Suprapubic skin (tissue), 4 donors: Measurements from ENCODE around the gene MRPL11. TPM values are rescaled to one million over a fixed set of nuclear protein-coding genes. Genes with fewer than 3 reads are reported as not detected.

Source experiments
- DNase-seq, 2 donors: peaks; one replicate each; pipeline ENCODE4 v3.0.0-alpha.2; 2019; ENCODE audit warnings: low spot score in 2 of 2
- H3K27ac ChIP-seq: fragments of 200-600 bp; sonication (generic); one replicate; pipeline ENCODE4 v1.5.1; 2019
- H3K27me3 ChIP-seq: fragments of 200-600 bp; sonication (generic); one replicate; pipeline ENCODE4 v1.5.1; 2019
- H3K36me3 ChIP-seq: fragments of 200-600 bp; sonication (generic); one replicate; pipeline ENCODE4 v1.5.1; 2019
- H3K4me1 ChIP-seq: fragments of 200-600 bp; sonication (generic); one replicate; pipeline ENCODE4 v1.5.1; 2019
- H3K4me3 ChIP-seq: fragments of 200-600 bp; sonication (generic); one replicate; pipeline ENCODE4 v1.5.1; 2019; ENCODE audit warnings: mild to moderate bottlenecking
- H3K9me3 ChIP-seq: fragments of 200-600 bp; sonication (generic); one replicate; pipeline ENCODE4 v1.5.1; 2019
- CTCF ChIP-seq, 2 donors: fragments of 200-600 bp in 1 of 2; fragments of 450-650 bp in 1 of 2; sonication (generic) in 1 of 2; IDR thresholded peaks; one replicate each; pipeline ENCODE4 v1.5.1; 2016 to 2019; ENCODE audit warnings: antibody characterized with exemption in 2 of 2, mild to moderate bottlenecking in 1 of 2, moderate library complexity in 1 of 2
- EP300 ChIP-seq: sonication (generic); formaldehyde crosslinking; IDR thresholded peaks from one replicate; pipeline ENCODE4 v1.6.1; 2017; ENCODE audit warnings: antibody characterized with exemption
- POLR2A ChIP-seq, 2 donors: fragments of 450-650 bp; IDR thresholded peaks; one replicate each; pipeline ENCODE4 v1.6.1; 2017; ENCODE audit warnings: antibody characterized with exemption in 2 of 2, mild to moderate bottlenecking in 2 of 2, moderate library complexity in 2 of 2
- POLR2AphosphoS5 ChIP-seq, 3 donors: sonication (generic); formaldehyde crosslinking; IDR thresholded peaks; one replicate each; pipeline ENCODE4 v1.6.1; 2017; ENCODE audit warnings: antibody characterized with exemption in 3 of 3
- WGBS: methylation state at CpG from one replicate; pipeline ENCODE4 v1.1.5; 2018; 5-methylcytosine and 5-hydroxymethylcytosine counted together
- total RNA-seq, 4 donors: library from RNA; depleted of rRNA; stranded (reverse); fragments of >200 nt; gene quantifications; one replicate each; pipeline ENCODE4 v1.1.0, GENCODE V29; 2016

Gene MRPL11
- total RNA-seq, 4 donors from 2014 or later = 22.0 to 42.0 (median 28.0) TPM

DNA sequence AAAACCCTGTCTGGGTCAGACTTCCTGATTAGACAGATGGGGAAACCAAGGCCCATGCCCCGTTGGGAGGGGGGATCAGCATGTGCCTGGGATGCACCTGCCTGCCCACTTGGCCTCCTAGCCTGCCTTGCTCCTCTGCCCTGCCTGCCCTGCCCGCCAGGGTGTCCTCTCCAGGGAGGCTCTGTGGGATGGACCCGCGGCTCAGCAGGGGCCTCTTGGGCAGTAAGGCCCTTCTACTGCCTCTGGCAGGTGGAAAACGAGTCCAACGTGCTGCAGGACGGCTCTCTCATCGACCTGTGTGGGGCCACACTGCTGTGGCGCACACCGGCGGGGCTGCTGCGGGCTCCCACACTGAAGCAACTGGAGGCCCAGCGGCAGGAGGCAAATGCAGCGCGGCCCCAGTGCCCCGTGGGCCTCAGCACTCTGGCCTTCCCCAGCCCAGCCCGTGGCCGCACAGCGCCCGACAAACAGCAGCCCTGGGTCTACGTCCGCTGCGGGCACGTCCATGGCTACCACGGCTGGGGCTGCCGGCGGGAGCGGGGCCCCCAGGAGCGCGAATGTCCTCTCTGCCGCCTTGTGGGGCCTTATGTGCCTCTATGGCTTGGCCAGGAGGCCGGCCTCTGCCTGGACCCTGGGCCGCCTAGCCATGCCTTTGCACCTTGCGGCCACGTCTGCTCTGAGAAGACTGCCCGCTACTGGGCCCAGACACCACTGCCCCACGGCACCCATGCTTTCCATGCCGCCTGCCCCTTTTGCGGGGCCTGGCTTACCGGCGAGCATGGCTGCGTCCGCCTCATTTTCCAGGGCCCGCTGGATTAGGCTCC is 36.9 kb upstream of the MRPL11 start:
- Histone ChIP-seq H3K36me3 (peaks cover 50% of the 10 kb centered on the region), H3K27ac (no peak overlapping the region), H3K9me3 (no peaks in the 10 kb centered on the region), H3K4me1 (peaks cover 17% of the 10 kb centered on the region), H3K4me3 (no peak overlapping the region), H3K27me3 (no peaks in the 10 kb centered on the region)
- DNase-seq = no peak
- 98% methylated on average over 9 of the region's 44 CpGs for WGBS
- no peak for TF ChIP-seq POLR2AphosphoS5 (IDR thresholded peaks at IDR 0.05)
- TF ChIP-seq POLR2A (IDR thresholded peaks at IDR 0.05) = no peak
- no peak for TF ChIP-seq EP300
- TF ChIP-seq CTCF (IDR thresholded peaks at IDR 0.05) = no peak

DNA sequence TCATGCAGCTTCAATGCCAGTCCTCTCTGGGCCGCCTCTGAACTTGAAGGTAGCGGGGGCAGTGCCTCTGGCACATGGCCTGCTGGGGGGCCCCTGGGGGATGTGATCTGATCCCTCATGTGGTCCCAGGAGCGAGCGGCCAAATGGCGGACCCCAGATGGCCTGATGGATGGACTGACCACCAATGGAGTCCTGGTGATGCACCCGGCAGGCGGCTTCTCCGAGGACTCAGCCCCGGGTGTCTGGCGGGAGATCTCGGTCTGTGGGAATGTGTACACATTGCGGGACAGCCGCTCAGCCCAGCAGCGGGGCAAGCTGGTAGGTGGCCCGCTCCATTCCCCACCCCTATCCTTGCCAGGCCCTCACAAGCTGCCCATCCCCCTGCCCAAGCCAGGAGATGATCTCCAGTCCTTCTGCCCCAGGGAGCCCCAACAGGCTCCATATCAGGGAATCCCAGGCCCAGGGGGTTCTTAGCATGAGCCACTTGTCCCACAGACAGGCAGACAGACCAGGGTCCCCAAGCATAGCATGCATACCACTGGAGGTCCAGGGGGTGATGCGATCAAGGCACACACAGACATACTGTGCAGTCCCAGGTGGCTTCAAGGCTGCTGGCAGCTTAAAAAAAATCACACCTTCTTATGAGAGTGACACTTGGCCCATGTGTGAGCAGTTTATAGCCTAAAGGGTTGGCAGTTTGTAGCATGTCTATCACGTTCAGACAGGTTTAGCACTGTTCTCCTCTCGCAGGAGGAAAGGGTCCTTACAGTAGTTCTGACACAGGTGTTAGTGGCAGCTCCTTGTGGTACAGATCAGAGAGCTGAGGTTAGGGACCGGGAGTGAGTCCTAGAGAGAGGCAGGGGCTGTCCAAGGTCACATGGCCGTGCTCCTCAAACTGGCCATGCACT is 35.2 kb upstream of the MRPL11 start:
- Histone ChIP-seq H3K9me3 (no peaks in the 10 kb centered on the region), H3K27me3 (no peaks in the 10 kb centered on the region), H3K36me3 (peaks cover 53% of the 10 kb centered on the region), H3K4me3 (no peak overlapping the region), H3K27ac (no peak overlapping the region), H3K4me1 (peaks cover 6% of the 10 kb centered on the region)
- DNase-seq = no peak
- 42% methylated on average over 5 of the region's 20 CpGs for WGBS
- no peak for TF ChIP-seq POLR2A (IDR thresholded peaks at IDR 0.05)
- no peak for TF ChIP-seq POLR2AphosphoS5 (IDR thresholded peaks at IDR 0.05)
- no peak for TF ChIP-seq CTCF (IDR thresholded peaks at IDR 0.05)
- no peak for TF ChIP-seq EP300

- Histone ChIP-seq H3K27me3 (no peaks in the 10 kb centered on the region), H3K36me3 (peaks cover 53% of the 10 kb centered on the region), H3K9me3 (no peaks in the 10 kb centered on the region), H3K27ac (no peak overlapping the region), H3K4me1 (peaks cover 6% of the 10 kb centered on the region), H3K4me3 (no peak overlapping the region)
- 95% methylated on average over 10 of the region's 11 CpGs for WGBS
- no peak for DNase-seq
- no peak for TF ChIP-seq CTCF (IDR thresholded peaks at IDR 0.05)
- TF ChIP-seq EP300 = no peak
- no peak for TF ChIP-seq POLR2A (IDR thresholded peaks at IDR 0.05)
- no peak for TF ChIP-seq POLR2AphosphoS5 (IDR thresholded peaks at IDR 0.05)
Observed at GRCh38 chr11:66473167-66473566, 34.5 kb upstream of the MRPL11 start.

GRCh38 chr11:66472054-66472453 is 33.4 kb upstream of the MRPL11 start:
- Histone ChIP-seq H3K4me1 (peaks cover 16% of the 10 kb centered on the region), H3K27me3 (no peaks in the 10 kb centered on the region), H3K9me3 (no peaks in the 10 kb centered on the region), H3K36me3 (peaks cover 53% of the 10 kb centered on the region), H3K27ac (no peak overlapping the region), H3K4me3 (no peak overlapping the region)
- WGBS = 92% methylated on average over 9 of the region's 9 CpGs
- no peak for TF ChIP-seq CTCF (IDR thresholded peaks at IDR 0.05)
- no peak for TF ChIP-seq POLR2A (IDR thresholded peaks at IDR 0.05)
- no peak for TF ChIP-seq POLR2AphosphoS5 (IDR thresholded peaks at IDR 0.05)
- no peak for TF ChIP-seq EP300
- DNase-seq = no peak

- no peak for DNase-seq
- Histone ChIP-seq H3K9me3 (no peaks in the 10 kb centered on the region), H3K36me3 (peaks cover 49% of the 10 kb centered on the region), H3K27me3 (no peaks in the 10 kb centered on the region), H3K27ac (no peak overlapping the region), H3K4me3 (no peak overlapping the region), H3K4me1 (peaks cover 20% of the 10 kb centered on the region)
- TF ChIP-seq POLR2AphosphoS5 (IDR thresholded peaks at IDR 0.05) (no peak), CTCF (IDR thresholded peaks at IDR 0.05) (no peak), POLR2A (IDR thresholded peaks at IDR 0.05) (no peak), EP300 (no peak)
- 95% methylated on average over 16 of the region's 16 CpGs for WGBS
Observed at GRCh38 chr11:66471142-66471541, 32.5 kb upstream of the MRPL11 start.
